ENCODE measurements around the gene TMOD1.

Gene TMOD1

DNA sequence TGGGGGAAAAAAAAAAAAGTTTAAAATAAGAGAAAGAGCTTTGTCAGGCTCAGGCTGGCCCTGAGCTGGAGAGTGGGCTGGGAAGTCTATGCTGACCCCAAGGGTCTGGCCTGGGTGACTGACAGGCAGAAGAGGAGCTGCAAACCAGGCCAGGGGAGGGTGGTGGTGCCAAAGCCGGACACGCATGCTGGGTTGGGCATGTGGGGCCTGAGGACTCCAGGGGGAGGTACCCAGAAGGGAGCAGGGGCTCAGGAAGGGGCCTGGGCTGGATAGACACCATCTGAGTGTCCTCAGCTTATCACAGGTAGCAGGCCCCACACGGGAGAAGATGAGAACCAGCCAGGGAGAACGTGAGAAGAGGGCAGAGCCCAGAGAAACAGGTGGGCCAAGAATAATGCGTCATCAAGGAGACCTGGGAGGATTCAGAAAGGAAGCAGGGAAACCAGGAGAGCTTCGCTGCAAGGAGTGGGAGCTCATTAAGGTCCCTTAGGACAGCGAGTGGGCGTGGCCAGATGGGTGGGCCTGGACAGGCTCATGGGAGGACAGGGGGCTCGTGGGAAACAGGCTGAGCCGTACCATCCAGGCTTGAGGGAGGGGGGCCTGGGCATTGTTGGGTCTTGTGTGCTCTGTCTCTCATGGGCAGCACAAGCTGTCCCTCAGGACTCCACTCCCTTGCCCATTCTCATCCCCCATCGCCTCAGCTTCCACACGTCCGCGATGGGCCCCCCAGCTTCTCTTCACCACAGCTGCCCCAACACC lies 16.0 kb downstream of the TMOD1 start:
- no peak for DNase-seq (ENCODE audit: low read depth in 2 of 2)

DNA sequence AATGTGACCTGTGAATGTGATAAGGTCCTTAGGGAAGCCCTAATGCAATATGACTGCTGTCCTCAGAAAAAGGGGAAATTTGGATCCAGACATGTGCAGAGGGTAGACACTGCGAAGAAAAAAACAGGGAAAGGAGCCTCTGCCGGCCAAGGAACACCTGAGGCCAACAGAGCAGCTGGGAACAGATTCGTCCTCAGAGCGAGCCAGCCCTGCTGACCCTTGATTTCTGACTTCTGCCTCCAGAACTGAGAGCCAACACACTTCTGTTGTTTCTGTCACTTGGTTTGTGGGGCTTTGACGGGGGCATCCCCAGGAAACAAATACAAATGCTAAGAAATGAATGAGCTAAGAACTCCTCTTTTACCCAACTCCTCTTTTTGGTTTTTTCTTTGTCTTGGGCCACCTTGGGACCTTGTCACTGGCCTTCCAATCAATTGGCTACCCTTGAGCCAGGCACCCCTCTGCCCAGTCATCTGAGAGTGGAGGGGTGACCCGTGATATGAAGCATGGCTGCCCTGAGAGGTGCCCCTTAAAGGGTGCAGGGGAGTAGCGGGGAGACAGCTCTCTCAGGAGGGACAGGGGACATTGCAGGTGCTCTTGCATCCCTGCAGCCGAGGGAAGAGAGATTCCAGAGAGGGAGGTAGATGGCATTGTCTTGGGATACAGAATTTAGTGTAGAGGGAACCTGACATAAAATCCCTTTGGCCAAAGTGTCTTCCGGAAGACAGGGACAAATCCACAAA lies 16.9 kb downstream of the TMOD1 start:
- no peak for DNase-seq (ENCODE audit: low read depth in 2 of 2)

DNA sequence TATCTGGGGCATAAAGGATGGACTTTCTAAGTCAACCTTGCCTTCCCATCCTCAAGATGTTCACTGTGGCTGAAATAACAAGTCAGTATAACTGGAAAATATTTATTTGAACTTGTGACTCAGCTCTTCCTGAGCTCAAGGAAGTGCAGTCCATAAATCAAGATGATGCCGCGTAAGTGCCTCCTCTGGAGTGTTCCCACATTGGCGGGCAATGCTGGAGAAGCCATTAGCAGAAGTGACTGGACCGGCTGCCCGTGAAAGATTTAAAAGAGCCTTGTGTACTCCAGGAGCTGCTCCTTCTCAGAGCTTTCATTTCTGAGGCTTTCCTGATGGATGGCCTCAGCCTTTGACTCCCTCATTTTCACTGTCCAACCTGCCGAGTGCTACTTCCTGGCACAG lies 17.4 kb downstream of the TMOD1 start:
- no peak for DNase-seq (ENCODE audit: low read depth in 2 of 2)

DNA sequence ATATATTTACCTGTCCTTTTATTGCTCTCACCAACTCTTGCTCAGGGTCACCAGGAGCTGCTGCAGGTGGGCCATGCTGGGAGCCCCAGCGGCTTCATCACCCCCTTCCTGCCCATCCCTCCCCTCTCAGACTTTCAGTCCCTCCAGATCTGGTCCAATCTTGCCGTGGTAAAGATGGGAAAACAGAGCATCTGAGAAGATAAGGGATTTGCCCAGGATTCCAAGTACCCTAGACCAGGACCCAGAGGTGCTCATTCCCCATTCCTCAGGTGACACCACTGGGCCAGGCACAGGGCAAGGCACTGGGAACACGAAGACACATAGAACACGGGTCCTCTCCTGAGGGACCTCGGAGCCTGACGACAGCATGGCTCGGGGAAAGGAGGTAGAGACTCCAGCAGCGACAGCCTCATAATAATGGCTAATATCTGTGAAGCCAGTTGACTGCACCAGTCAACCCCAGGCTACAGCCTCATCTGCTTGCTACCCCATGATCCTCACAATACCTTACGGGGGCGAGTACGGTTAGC lies 18.0 kb downstream of the TMOD1 start:
- DNase-seq (ENCODE audit: low read depth in 2 of 2) = no peak

DNA sequence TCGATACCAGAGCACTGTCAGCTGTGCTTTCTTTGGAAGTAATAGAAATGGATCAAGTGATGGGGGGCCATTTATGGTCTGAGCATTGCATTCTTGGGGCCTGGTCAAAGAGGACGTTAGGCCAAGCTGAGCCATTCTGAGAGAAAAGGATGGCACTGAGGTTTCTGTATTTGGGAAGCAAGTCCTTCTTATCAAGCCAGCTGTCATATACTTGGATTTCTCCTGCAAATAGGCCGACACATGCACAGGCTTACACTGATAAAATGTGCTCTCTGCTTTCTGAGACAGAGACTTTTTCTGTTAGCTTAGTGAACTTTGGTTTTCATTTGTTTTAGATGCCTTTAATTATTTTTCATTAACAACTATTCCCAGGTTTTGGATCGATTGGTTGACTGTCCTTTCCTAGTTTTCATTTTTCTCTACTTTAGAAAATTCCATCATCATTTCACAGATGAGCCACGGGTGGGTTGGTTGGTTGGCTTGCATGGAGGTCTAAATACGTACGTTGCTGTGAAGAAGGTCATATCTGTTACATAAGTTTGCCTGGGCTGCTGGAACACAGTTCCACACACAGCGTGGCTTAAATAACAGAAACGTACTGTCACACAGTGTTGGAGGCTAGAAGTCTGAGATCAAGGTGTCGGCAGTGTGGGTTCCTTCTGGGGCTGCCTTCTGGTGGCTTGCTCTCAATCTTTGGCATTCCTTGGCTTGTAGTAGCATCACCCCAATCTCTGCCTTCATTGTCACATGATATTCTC lies 20.3 kb downstream of the TMOD1 start:
- DNase-seq (ENCODE audit: low read depth in 2 of 2) = no peak

DNA sequence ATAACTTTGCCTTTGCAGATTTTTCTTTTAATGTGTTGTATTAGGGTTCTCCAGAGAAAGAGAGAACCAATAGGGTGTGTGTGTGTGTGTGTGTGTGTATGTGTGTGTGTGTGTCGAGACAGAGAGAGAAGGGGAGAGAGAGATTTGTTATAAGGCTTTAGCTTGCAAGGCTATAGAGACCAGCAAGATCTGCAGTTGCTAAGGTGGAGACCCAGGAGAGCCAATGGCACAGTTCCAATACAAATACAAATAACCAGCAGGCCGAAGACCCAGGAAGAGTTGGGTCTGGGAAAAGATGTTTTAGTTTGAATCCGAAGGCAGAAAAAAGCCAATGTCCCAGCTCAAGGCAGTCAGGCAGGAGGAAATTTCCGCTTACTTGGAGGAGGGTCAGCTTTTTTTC lies 23.0 kb downstream of the TMOD1 start:
- no peak for DNase-seq (ENCODE audit: low read depth in 2 of 2)

DNA sequence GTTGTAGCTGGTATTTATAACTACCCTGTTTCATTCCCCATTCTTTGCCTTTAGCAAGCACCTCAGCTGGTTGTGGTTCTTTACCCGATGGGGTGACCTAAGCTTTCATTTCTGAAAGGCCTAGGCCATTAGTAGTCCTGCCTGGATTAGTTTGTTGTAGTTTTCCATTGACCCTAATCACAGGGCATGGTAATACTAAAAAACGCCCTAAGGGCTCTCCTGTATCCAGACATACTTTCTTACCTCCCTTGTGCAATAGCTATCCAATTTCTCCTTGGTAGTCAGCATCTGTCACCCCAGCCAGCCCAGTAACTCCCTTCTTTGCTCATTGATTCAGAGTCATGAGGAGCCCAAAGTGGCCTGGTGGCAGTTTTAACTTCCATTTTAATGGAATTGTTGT lies 24.0 kb downstream of the TMOD1 start:
- DNase-seq (ENCODE audit: low read depth in 2 of 2) = no peak

DNA sequence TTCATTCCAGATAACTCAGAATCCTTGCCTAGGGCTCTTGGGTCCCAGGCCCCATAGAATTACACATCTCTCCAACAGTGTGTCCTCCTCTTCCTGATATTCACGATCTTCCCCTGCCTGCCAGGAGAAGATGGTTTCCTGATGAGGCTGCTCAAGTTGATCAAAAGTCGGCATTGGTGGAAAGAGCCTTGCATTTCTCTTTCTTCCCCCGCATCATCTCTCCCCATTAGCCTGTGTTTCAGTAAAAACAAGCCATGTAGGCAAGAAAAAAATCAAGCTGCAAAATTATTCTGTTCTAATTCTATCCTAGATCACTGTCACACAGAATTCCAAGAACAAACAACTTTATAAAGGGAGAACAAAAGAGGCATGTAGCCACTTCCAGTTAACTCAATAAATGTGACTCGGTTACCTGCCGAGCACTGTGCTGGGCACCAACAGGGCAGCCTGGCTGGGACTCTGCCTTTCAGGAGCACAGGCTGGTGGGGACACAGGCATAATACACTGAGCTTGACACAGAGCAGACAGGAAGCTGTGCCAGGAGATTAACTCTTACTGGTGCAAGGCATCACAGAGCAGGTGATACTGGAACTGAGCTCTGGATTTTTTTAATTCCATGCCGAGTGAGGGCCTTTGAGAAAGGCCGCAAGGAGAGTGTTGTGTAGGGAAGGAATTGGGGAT lies 25.6 kb downstream of the TMOD1 start:
- DNase-seq (ENCODE audit: low read depth in 2 of 2) = no peak

DNA sequence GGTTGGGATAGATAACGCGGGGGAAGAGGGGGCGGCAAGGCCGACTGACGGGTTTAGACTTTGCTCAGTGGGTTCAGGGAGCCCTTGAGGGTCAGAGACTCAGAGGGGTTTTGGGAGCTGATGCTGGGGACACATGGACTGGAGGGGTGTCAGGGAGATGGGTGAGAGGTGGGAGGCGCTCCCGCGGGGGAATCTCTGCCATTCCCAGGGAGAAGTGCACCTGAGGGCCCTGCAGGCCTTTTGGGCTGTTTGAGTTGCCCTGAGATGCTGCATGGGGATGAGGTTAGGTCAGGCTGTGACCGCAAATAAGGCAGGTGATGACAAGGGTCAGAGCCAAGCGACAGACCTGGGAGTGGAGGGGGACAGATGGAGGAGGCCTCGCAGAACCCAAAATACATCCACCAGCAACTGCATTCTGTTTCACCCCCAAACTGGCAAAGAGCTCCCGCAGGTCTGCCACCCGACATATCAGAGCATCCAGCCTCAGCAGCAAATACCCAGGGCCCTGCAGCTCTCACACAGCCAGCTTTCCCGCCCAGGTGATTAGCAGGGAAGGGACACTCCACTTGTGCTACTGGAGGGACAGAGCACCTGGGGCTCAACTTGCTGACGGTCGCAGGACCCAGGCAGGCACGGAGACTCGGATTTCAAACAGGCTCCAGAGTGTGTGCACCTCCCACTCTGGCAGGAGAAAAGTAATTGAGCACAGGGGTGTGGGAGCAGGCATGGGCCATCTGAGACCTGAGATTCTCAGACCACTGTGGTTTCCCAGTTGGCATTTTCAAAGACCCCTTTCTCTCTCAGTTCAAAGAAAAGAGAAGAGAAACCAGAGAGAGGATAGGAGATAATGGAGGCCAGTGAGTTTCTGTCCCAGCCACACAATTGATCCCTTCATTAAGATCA lies 26.4 kb downstream of the TMOD1 start:
- DNase-seq (ENCODE audit: low read depth in 2 of 2) = no peak

DNA sequence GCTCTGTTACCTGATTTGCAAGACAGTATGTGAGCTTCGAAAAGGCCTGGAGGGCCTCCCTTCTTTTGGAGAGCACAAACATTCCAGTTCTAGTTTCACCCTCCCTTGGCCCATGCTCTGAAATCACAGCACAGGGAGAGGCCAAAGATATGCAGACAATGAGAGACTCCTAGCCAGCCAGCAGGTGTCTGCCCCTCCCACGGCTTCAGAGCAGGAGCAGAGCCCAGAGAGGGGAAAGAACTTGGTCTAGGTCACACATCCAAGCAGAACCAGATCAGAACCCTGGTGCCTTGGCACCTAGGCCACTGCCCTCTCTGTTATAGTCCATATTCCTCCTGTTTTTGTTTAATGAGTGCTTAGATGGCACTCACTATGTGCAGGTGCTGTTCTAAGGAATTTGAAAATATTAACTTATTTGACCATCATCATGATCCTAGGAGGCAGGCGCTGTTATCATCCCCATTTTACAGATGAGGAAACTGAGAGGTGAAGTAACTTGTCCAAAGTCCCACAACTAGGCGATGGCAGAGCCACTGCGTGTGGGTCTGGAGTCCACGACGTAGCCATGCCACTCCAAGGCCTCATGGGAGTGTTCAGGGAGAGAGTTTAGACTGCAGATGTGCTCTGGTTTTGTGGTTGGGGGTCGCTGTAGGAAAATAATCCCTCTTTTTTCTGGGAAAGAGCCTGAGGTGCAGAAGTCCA lies 27.2 kb downstream of the TMOD1 start:
- no peak for DNase-seq (ENCODE audit: low read depth in 2 of 2)

DNA sequence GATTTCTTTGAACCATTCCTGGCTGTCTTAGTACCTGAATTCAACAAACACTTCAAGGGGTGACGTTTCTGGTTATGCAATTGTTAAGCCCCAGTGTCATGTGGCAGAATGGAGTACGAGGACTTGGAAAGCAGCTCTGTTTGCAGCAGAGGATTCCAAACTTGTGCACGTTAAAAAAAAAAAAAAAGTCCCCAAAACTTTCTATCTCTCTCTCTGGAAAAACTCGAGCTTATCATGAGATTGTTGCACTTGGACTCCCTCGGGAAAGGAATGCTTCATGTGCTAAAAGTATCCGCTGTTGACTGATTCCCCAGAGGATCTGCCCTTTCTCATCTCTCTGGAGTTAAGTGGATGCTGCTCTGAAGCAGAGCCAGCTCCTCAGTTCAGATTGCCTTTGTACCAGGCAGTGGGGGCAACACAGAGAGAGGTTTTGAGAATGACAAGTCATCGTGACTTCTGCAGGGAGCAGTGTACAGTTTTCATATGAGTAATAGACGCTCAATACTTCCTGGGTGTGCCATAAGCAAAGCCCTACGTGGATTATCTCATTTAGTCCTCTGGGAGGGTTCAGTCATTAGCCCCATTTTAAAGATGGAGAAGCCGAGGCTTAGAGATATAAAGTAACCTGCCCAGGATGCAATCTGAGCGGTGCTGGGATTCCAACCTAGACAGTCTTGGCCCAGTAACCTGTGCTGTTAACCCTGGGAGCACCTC lies 28.1 kb downstream of the TMOD1 start:
- DNase-seq (ENCODE audit: low read depth in 2 of 2) = no peak

DNA sequence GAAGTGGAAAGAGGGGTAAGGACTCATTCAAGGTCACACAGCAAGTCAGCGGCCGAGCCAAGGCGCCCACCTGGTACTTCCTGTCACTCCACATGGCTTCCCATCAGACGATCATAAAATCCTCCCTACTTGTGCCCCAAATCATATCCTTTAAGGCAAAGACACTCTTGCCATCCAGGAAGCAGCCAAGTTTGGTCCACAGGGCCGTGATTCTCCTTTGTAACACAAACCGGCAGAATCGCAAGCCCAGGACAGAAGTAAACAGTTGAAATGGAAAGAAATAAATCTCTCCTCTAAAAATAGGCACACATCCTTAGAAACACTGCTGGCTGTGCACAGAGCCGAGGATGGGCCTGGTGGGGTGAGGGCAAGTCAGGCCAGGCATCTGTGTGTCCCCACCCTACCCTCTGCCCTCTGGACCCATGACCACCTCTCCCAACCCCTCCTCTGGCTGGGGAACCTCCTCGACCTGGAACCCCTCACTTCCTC lies 30.5 kb downstream of the TMOD1 start:
- DNase-seq (ENCODE audit: low read depth in 2 of 2) = no peak

DNA sequence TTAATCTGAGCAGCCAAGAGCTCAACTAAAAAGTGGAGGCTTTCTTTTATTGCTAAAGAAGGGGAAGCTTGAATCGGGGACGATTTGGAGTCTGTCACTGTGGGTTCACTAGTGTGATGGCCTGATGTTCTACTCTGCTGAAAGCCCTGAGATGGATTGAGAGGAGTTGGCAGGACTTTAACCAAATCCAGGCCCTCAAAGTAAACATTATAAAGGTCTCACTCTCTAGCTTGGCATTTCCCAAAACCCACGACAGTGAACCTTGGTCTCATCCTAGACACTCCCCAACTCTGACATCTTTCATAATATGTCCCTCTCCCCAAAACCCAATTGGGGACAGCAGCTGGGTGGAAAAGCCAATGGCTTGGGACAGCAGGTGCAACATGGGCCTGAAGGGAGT lies 32.7 kb downstream of the TMOD1 start:
- DNase-seq (ENCODE audit: low read depth in 2 of 2) = no peak

DNA sequence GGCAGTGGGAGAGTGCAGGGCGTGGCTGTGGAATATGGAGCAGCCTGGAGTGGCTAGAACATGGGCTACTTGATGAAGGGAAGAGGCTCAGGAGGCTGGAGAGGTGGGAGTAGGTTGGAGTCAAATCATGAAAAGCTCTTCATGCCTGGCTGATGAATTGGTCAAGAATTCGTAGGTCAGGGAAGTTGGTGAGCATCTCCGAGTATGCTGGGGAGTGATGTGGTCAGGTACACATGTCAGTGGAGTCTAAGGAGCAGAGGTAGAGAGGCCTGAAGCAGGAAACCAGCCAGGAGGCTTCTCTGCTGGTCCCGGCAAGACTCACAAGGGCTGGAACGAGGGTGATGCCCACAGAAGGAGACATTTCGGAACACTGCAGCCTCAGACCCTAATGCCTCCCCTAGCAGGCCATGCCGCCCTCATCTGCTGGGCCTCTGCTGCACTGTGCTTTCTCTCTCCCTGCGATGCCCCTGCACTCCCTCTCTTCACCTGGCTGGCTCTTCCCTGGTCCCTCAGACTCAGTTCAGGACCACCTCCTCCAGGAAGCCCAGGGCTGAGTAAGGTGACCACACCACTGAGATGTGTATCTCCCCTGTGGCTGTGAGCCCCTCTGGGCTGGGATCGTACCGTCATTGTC lies 33.6 kb downstream of the TMOD1 start:
- no peak for DNase-seq (ENCODE audit: low read depth in 2 of 2)

DNA sequence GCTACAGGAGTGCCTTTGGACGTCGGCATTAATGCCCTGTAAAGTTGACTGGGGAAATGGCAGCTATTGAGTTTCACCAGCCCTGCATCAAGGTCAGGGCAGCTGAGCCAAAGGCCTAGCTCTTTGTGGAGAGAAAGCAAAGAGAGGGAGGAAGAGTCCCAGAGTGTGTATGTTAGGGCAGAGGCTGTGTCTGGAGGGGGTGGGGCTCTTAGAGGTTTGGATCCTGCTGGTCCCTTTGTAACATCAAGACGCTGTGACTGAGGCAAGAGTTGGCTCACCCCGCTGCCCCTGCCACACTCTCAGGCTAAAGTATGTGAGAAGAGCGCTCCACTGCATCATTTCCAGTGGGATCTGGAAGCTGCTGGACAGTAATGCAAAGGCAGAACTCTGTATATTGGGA lies 34.3 kb downstream of the TMOD1 start:
- DNase-seq (ENCODE audit: low read depth in 2 of 2) = no peak

DNA sequence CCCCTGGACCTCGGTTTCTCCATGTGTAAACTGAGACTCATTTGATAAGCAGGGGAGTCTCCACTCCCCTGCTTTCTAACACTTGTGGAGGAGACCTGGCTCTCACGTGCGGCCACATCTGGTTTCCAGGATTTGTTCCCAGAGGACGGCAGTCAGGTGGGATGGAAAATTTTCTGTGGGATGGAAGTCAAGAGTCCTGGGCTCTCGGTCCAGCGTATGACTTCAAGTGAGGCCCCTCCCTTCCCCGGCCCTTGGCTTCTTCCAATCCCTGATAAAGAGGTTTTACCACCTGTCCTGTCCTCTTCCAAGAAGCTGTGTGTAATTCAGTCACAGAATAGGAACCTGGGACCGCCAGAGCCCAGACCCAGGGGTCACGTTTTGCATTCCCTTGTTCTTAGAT lies 35.0 kb downstream of the TMOD1 start:
- no peak for DNase-seq (ENCODE audit: low read depth in 2 of 2)

DNA sequence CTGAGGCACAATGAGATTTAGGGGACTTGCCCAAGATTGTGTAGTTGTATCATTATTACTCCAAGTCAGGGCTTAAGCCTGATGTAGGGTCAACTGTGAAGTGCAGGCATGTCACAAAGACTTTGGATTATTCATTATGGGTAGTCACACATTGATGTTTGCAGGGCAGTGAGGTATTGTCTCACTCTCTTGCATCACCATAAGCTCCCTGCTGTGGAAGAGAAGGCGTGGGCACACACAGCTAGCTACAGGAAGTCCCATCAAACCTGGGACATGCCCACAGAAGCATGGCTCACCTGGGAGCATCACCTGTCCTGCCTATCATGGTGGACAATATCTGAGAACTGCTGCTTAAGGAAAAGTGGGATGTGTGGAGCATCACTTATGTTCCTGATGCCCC lies 42.1 kb downstream of the TMOD1 start:
- no peak for DNase-seq (ENCODE audit: low read depth in 2 of 2)

DNA sequence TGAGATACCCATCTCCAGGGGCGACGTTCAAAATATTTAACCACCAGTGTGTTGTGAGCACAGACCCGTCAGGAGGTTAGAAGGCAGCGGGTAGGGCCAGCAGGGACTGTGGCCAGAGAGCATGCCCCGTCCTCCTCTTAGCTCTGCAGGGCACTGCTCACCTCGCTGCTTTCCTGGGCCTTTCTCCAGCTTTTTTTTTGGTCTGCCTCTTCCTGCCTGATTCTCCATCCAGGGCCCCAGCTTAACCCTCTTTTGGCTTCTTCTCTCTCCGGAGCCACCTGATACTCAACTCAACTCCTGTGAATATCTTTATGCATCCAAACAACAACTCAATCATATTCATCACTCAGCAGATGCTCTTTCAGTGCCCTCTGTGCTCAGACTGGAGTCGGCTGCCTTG lies 44.0 kb downstream of the TMOD1 start:
- no peak for DNase-seq (ENCODE audit: low read depth in 2 of 2)
